Neutrophil (primary cell): ENCODE results near the gene IFNA1.

Experiments used
- H3K27ac ChIP-seq: fragments of 200-600 bp; sonication (generic); 2 replicates; pipeline ENCODE4 v1.5.1; 2016; ENCODE audit warnings: mild to moderate bottlenecking, moderate library complexity
- H3K27me3 ChIP-seq: fragments of 200-600 bp; sonication (generic); 2 replicates; pipeline ENCODE4 v1.6.0; 2016; ENCODE audit warnings: mild to moderate bottlenecking
- H3K36me3 ChIP-seq: fragments of 200-600 bp; sonication (generic); 2 replicates; pipeline ENCODE4 v1.5.1; 2017
- H3K4me1 ChIP-seq, 2 experiments: fragments of 200-600 bp in 1 of 2; sonication (generic) in 1 of 2; 1 replicate in 1 of 2; 2 replicates in 1 of 2; pipeline versions ENCODE4 v1.5.1 to v1.6.1; 2013 to 2016; ENCODE audit warnings: low read depth in 1 of 2, low read length in 1 of 2, mild to moderate bottlenecking in 1 of 2, moderate library complexity in 1 of 2; ENCODE audit not compliant: control insufficient read depth in 1 of 2, insufficient read depth in 1 of 2
- H3K4me3 ChIP-seq, 2 experiments: fragments of 200-600 bp in 1 of 2; sonication (generic) in 1 of 2; 1 replicate in 1 of 2; 2 replicates in 1 of 2; pipeline ENCODE4 v1.5.1; 2013 to 2016; ENCODE audit warnings: low read depth in 1 of 2, low read length in 1 of 2, mild to moderate bottlenecking in 1 of 2, moderate library complexity in 1 of 2
- H3K9me3 ChIP-seq: fragments of 200-600 bp; sonication (generic); 2 replicates; pipeline ENCODE4 v1.5.1; 2016
- CTCF ChIP-seq: fragments of 200-600 bp; sonication (generic); IDR thresholded peaks from 2 replicates; pipeline ENCODE4 v1.5.1; 2016; ENCODE audit warnings: antibody characterized with exemption

Gene IFNA1

GRCh38 chr9:21465859-21466518 lies 25.8 kb downstream of the IFNA1 start:
- H3K27me3 ChIP-seq = peaks cover 9% of the 10 kb centered on the region
- no peaks in the 10 kb centered on the region for H3K9me3 ChIP-seq
- peak; percentile 15 for TF ChIP-seq CTCF
- H3K4me3 ChIP-seq = no peak overlapping the region
- no peaks in the 10 kb centered on the region for H3K4me1 ChIP-seq
- no peaks in the 10 kb centered on the region for H3K36me3 ChIP-seq
- H3K27ac ChIP-seq = no peak overlapping the region

DNA sequence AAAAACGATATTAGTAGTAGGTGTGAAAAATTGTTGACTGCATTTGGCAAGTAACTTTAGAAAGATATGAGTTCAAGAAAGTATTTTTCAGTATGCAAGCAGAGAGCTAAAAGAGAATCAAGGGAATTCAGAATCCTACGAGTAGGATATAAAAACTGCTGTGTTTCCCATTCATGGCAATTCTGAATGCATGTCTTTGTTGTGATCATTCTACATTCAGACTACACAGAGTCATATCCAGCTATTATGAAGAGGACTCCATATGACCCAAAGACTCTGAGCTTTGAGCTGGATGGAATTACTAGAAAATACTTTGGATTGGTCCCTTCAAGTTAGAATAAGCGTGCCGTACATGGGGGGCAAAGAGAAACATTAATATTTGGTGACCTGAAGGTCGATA lies 29.9 kb downstream of the IFNA1 start:
- H3K27me3 ChIP-seq = peaks cover 9% of the 10 kb centered on the region
- H3K4me3 ChIP-seq = no peak overlapping the region
- TF ChIP-seq CTCF = no peak
- no peaks in the 10 kb centered on the region for H3K9me3 ChIP-seq
- H3K36me3 ChIP-seq = no peaks in the 10 kb centered on the region
- no peak overlapping the region for H3K27ac ChIP-seq
- H3K4me1 ChIP-seq = no peaks in the 10 kb centered on the region

DNA sequence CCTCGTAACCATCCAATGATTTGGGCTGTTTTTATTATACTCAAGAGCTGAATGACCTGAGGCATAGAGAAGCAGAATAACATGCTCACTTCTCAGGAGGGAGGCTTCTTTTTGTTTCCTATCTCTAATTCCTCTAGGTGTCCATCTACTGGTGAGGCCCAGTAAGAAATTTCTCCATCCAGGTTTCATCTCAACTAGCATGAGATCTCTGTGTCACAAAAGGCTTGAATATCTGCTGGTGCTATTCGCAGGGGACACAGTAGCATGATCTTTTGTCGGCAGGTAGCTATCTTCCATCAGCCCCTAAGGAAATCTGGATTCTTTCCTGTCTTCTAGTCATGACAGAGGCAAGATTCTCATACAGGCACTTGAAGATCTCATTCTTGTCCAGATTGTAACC lies 33.0 kb downstream of the IFNA1 start:
- Histone ChIP-seq H3K4me3 (no peak overlapping the region), H3K9me3 (no peaks in the 10 kb centered on the region), H3K36me3 (no peaks in the 10 kb centered on the region), H3K4me1 (no peaks in the 10 kb centered on the region), H3K27ac (no peak overlapping the region), H3K27me3 (peaks cover under 1% of the 10 kb centered on the region)
- TF ChIP-seq CTCF = no peak

- no peaks in the 10 kb centered on the region for H3K27me3 ChIP-seq
- no peak overlapping the region for H3K4me3 ChIP-seq
- H3K4me1 ChIP-seq = peaks cover 5 to 11% of the 10 kb centered on the region in 2 experiments
- H3K36me3 ChIP-seq = no peaks in the 10 kb centered on the region
- no peak overlapping the region for H3K27ac ChIP-seq
- H3K9me3 ChIP-seq = no peaks in the 10 kb centered on the region
- TF ChIP-seq CTCF = no peak
These were observed 37.2 kb downstream of the IFNA1 start for GRCh38 chr9:21477466-21477865.

DNA sequence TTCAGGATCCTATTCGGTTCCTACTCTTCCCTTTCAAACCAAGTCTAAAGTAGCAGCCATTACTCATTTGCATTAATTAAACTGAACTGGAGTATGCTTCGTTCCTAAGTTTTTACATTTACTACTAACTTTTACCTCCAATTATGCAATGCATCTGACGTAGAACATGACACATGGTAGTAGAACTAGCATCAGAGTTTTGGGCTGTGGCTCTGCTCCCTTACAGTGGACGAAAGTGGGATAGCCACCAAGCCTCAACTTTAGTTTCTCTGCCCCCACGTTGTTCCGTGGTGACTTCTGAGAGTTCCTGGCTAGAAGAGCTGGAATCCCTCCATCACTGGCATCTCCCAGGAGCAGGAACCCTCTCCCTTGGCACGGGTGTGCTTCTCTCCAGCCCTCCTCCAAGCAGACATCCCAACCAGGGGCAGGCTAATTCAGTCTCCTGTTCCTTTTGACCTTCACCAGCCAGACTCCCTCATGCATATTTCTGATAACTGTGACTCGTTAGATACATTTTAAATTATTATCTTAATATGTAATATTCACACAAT lies 39.0 kb downstream of the IFNA1 start:
- Histone ChIP-seq H3K27ac (no peak overlapping the region), H3K4me3 (no peak overlapping the region), H3K36me3 (no peaks in the 10 kb centered on the region), H3K27me3 (no peaks in the 10 kb centered on the region), H3K9me3 (no peaks in the 10 kb centered on the region), H3K4me1 (peaks cover 5 to 11% of the 10 kb centered on the region in 2 experiments)
- no peak for TF ChIP-seq CTCF
